Sciatic nerve (tissue), 2 donors: Measurements from ENCODE around the gene ITPKB. TPM values are rescaled to one million over a fixed set of nuclear protein-coding genes. Genes with fewer than 3 reads are reported as not detected.
"Not testable (repeated sequence)": the region's sequence is repeated elsewhere in the genome, so short reads cannot be mapped to it uniquely, and the experiment has no call there.

Experiments used
- ATAC-seq: fragments of 200-7000 bp; cut with Tn5 transposase; one replicate; pipeline ENCODE4 v1.9.1; 2020; ENCODE audit warnings: mild to moderate bottlenecking, moderate library complexity
- DNase-seq: peaks from one replicate; pipeline ENCODE4 v3.0.0-alpha.2; 2020; ENCODE audit warnings: low spot score
- intact Hi-C: fragments of 100-400 bp; cut with DNase I; formaldehyde crosslinking; loops from one replicate; pipeline ENCODE4 v1.14.2; 2022
- total RNA-seq: library from RNA; stranded (reverse); fragmentation: NEBNext Ultra II Directional; extraction: Animal tissue kit (Norgen Biotek cat#: 25700); gene quantifications from one replicate; pipeline ENCODE4 v1.2.1, GENCODE V29; 2021
- donor health status: DM: no; HTN: no; CAD: no.
- donor health status: DM: no; HTN: no; CAD: no.

Gene ITPKB
- total RNA-seq, 1 donor from 2014 or later: 81.2 TPM

DNA sequence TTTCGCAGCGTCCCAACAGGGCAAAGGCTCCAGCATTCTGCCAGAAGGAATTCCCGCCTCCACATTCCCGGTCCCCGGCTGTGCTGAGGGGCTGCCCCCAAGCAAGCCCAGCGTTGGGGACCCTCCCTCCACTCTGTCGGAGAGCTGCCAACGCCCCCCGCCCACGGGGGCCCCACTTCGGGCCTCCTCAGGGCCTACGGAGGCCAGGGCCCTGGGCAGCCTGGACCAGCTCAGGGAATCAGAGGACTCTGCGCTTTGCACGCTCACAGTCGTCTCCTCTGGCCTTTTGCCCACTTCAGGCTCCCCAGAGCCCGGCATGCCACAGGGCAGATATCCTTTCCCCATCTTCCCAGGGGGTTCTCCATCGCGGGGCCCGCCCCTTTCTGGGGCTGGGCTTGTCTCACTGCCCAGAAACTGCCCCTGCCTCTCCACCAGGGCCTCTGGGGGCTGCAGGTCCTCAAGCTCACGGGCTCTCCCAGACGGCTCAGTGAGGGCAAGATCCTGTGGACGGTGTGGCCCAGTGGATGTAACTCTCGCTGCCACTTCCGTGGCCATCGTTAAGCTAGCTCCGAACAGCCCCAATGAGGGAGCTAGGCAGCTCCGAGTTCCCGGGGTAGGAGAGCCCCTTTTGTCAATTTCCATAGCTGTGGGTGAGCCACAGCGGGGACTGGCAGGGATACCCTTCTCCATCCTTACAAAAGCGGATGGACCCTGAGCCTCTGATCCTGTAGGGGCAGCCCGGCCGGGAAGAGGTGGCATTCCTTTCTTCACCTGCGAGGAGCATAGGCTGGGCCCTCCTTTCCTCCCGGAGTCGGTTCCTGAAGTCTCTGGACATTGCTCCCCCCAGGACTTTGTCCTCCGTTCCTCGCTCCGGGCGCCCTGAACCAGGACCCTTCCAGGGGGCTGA, 2.8 kb downstream of the ITPKB start:
- DNase-seq (no peak), ATAC-seq (peak; percentile 25)
- intact Hi-C loops: loop anchor here (5.0 kb wide), 1 partner anchor 84 kb away; no protein-coding TSS in a partner anchor

GRCh38 chr1:226735576-226735975, 3.5 kb downstream of the ITPKB start:
- DNase-seq (no peak), ATAC-seq (no peak)
- intact Hi-C loops: loop anchor here (5.0 kb wide), 1 partner anchor 83 kb away; no protein-coding TSS in a partner anchor

DNA sequence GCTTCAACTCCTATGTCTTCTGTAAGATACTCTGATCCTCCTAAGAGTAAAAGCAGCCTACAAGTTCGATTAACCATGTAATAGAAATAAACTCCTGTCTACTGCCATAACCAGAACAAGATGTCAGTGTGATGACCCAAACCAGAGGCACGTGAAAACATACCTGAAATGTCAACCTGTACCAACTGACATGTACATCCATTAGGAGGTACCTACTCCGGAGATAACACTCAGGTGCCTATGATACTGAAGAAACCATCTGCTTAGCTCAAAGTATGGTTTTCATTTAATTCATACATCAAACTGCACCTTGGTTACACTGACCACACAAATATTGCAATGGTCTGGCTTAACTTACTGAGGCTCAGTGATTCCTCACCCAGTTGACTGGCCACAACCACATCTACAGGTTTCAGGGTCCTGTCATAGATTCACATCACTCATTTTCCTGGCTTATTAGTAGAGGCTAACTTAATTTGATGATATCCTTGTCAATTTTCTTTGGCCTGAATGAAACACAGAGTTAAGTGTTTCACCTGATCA, 4.4 kb downstream of the ITPKB start:
- ATAC-seq (no peak), DNase-seq (no peak)
- intact Hi-C loops: loop anchor here (5.0 kb wide), 1 partner anchor 82 kb away; no protein-coding TSS in a partner anchor

- DNase-seq (no peak), ATAC-seq (no peak)
- intact Hi-C loops: no loop called here
Observed at GRCh38 chr1:226733876-226734275, 5.2 kb downstream of the ITPKB start.

DNA sequence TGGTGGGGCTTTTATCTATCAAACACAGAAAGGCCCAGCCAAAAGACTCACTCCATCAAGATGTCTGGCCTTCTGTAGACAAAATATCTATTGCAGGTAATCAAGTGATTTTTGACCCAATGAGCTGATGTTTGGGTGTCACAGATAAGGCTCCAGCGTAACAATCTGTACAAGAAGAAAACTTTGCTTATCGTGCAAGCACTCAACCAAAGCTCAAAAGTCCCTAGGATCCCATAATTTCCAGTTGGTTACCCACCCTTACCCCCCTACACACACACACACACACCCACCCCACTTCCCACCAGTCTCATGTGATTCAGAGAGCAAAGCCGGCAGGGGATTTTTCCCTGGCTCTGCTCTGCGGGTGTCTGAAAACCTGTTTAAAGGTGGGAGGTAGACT, 5.8 kb downstream of the ITPKB start:
- DNase-seq: no peak
- intact Hi-C loops: no loop called here
- no peak for ATAC-seq

- no peak for ATAC-seq
- intact Hi-C loops: no loop called here
- DNase-seq: no peak
Observed at GRCh38 chr1:226732856-226733291, 6.2 kb downstream of the ITPKB start.

GRCh38 chr1:226731257-226731893, 7.7 kb downstream of the ITPKB start:
- ATAC-seq: no peak
- DNase-seq: no peak
- intact Hi-C loops: no loop called here

- no peak for ATAC-seq
- intact Hi-C loops: no loop called here
- no peak for DNase-seq
Observed at GRCh38 chr1:226730836-226731235, 8.2 kb downstream of the ITPKB start.

DNA sequence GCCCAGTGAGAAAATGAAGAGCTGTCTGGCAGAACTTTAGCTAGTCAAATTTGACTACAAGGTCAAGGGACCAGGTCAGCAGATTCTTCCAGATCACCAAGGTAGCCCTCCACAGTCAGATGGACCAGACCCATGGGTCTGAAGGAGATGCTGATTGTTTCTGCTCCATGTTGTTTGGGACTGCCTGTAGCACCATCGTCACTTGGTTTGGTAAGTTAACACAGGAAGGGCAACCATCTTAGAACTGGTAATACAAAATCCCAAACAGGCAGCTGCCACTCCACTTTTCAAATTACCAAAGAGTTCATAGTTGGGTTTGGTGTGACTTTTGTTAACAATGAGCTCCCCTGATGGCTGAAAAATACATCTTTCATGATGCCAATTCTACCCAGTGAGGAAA, 9.0 kb downstream of the ITPKB start:
- ATAC-seq (no peak), DNase-seq (no peak)
- intact Hi-C loops: no loop called here

DNA sequence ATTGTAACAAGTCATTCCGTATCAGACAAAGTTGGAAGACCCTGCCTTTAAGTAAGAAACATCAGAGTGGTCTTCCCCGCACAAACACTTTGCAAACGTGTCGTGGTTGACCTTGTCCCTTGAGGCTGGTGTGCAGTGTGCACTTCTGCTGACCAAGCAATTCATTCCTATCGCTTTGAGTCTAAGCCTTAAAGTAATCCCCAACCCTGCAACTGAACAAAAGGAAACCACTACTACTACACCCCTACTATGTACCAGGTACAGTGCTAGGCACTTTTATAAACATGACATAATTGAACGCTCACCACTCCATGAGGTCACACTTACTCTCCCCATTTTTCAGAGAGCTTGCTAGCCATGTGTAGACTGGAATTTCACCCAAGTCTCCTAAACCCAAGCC, 10.6 kb downstream of the ITPKB start:
- no peak for DNase-seq
- intact Hi-C loops: no loop called here
- ATAC-seq: no peak

DNA sequence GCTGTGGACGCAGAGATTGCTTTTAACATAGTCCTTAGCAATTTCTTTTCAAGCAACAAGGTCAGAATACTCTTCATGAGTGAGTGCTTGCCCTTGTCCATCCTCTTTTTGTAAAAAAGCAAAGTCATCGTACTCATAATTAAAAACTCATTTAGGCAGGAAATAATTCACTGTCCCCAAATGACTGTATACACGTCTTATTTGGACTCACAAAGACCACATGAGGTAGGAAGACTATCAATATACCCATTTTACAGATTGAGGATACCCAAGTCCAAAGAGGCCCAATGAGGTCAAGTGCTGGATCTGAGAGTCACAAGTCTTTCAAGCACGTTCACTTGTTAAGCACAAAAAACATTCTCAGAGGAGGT, 13.2 kb downstream of the ITPKB start:
- no peak for ATAC-seq
- DNase-seq: no peak
- intact Hi-C loops: no loop called here

DNA sequence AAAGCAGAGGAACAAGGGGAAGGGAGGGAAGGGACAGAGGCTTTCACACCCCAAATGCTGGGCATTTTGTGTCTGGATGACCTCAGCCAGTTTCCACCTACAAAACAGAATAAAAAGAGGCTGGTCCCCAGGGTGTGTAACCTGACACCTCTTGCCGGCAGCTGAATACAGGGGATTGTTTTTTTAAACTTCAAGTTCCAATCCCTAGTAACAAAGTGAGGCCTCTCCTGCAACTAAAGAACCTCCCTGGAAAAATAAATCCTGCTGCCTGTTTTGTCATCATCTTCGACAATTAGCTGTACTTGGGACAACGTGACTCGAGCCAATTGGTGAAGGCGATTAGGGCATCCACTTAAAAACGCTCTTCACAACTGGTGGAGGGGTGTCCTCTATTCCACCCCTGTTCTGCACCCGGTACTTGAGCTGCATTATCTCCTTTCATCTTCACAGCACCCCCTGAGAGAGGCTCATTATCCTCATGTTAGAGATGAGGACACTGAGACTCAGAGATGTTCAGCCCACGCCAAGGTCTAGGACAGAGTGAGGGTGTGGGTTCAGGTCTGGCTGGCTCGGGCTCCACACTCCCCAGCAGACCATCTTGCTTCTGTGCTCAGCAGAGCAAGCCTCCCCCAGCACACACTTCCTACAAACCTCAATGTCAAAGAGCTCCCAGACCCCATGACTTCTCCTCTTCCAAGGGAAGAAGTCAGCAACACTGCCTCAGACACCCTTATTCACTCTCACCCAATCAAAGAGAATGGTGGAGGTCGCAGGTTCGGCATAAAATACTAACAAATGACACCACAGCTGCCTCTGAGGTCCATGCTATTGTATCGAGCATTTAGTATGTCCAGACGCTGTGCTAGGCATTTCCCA, 15.2 kb downstream of the ITPKB start:
- DNase-seq (peak; percentile 75), ATAC-seq (peak; percentile 87)
- intact Hi-C loops: no loop called here

DNA sequence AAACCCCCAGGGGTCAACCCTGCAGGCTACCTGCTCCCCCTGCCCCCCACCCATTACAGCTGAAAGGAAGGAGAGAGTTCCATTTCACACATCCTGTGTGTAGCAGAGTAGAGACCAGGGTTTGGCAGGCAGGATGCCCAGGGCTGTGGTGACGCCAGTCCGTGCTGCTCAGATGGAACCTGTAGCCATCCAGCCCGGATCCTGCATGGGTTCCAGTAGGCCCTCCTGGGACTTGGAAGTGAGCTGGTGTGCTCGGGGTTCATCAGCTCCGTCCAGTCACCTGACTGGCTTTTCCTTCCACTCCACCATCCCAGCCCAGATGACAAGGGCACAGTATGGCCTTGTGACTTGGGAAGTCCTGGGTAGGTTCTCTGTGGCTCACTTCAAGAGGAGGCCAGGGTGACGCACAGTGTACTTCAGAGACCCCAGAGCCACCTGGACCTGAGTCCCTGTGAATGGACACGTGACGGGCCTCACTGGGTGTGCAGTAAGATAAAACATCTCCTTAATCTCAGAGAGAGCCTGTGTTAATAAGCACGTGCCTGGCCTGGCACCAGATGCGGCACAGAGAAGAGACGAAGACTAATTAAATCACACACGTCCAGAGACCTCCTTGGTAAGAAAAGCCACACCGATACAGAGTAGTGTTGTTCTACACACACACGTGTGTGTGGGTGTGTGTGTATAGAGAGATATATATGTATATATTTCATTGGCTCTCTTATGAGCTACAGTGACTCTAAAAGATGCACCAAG, 16.0 kb downstream of the ITPKB start:
- peak; percentile 23 for ATAC-seq
- intact Hi-C loops: no loop called here
- DNase-seq: no peak

DNA sequence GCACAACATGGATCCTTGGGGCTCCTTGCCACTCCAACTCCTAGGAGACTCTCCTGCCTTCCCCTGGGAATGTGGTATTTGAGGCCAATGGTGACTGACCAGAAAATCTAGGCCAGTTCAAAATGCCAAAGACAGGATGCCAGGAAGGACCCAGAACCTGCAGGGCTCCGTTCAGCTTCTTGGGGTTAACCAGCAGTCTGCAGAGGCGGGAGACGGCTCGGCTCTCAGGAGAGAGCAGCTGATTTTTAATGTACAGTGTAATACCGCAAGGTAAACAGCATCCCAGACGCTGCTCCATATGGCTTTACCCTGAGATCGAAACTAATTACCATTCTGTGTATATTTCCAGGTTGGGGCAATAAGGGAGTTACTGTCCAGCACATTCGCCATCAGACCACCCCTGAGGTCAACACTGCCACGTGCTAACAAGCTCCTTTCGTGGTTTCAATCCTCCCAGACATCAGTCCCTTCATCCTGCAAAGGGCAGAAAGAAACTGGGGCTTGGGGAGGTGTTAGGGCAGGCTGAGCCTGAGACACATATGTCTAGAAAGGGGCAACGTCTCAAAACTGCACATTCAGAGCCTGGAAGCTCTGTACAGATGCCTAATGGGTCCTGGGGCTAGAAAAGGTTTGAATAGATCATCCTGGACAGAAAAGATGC, 16.7 kb downstream of the ITPKB start:
- intact Hi-C loops: no loop called here
- ATAC-seq (no peak), DNase-seq (no peak)

DNA sequence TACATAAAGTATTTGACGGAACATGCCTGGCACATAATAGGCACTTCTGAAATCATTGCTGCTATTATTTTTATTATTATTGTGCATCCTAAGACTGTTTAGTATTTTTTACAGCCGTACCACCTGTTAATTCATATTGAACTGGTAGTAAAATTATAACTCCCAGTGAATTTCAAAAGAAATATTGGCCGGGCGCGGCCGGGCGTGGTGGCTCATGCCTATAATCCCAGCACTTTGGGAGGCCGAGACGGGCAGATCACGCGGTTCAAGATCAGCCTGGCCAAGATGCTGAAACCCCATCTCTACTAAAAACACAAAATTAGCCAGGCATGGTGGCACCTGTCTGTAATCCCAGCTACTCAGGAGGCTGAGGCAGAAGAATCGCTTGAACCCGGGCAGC, 18.5 kb downstream of the ITPKB start:
- ATAC-seq, DNase-seq, intact Hi-C loops: not testable (repeated sequence)

DNA sequence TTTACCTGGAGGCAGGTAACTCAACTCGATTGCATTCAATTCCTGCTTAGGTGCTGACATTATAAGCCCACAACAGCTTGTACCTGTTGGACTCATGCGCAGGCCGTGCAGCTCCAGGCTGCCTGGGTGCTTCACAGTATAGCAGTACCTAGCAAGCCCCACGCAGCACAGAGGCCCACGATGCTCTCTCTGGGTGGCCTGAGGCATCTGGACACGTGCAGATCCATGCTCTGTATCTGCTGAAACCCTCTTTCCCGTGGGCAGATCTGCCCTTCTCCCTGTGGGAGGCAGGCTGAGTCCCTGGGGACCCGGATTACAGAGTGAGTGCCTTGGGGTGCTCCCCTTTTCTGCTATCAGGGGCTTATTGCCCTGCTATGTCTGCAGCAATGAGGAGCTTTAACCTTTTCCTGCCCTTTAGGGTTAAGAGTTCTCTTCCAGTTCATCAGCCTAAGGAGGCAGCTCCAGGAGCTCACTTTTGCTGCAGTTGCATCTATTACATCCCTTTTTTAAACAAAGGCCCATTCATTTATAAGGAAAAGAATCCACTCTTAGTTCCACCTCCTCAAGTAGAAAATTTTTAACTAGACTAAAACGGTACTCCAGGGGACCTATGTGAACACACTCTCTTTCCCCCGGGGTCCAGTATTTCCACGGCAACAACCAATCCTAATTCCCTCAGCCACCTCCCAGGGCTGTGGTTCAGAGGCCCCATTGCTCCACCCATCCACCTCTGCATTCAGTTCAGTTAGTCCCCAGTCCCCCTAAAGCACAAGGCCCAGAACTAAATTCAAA, 19.3 kb downstream of the ITPKB start:
- peak; percentile 33 for ATAC-seq
- DNase-seq: peak; percentile 57
- intact Hi-C loops: no loop called here

- DNase-seq (peak; percentile 66), ATAC-seq (peak; percentile 61)
- intact Hi-C loops: no loop called here
Observed at GRCh38 chr1:226717256-226717909, 21.7 kb downstream of the ITPKB start.
